Activated CD4-positive, alpha-beta T cell treated with anti-CD3 and anti-CD28 coated beads for 24 hours (primary cell): ENCODE results near the gene CERS2.
"Not testable (repeated sequence)": the region's sequence is repeated elsewhere in the genome, so short reads cannot be mapped to it uniquely, and the experiment has no call there.

Experiments used
- DNase-seq, 2 donors: peaks; one replicate each; pipeline ENCODE4 v3.0.0-alpha.2; 2020; ENCODE audit warnings: low read depth in 2 of 2

Gene CERS2

GRCh38 chr1:150970808-150971582 lies 3.6 kb downstream of the CERS2 start:
- DNase-seq: no peak

GRCh38 chr1:150969626-150970025 lies 5.0 kb downstream of the CERS2 start:
- no peak for DNase-seq

- DNase-seq: no peak
Measured at GRCh38 chr1:150968491-150968890, 6.1 kb downstream of the CERS2 start.

GRCh38 chr1:150967936-150968335 lies 6.7 kb downstream of the CERS2 start:
- no peak for DNase-seq

- DNase-seq: no peak
Measured at GRCh38 chr1:150966011-150966410, 8.6 kb downstream of the CERS2 start.

- no peak for DNase-seq
Measured at GRCh38 chr1:150965605-150966004, 9.0 kb downstream of the CERS2 start.

GRCh38 chr1:150964164-150964489 lies 10.5 kb downstream of the CERS2 start:
- no peak for DNase-seq

GRCh38 chr1:150963321-150964163 lies 11.1 kb downstream of the CERS2 start:
- no peak for DNase-seq

- DNase-seq: no peak
Measured at GRCh38 chr1:150961756-150962155, 12.9 kb downstream of the CERS2 start.

- DNase-seq: no peak
Measured at GRCh38 chr1:150960646-150961045, 14.0 kb downstream of the CERS2 start.

GRCh38 chr1:150957666-150958065 lies 17.0 kb downstream of the CERS2 start:
- DNase-seq: no peak

- no peak for DNase-seq
Measured at GRCh38 chr1:150955280-150955679, 19.4 kb downstream of the CERS2 start.

- no peak for DNase-seq
Measured at GRCh38 chr1:150954708-150955107, 19.9 kb downstream of the CERS2 start.

GRCh38 chr1:150944856-150945255 lies 29.8 kb downstream of the CERS2 start:
- DNase-seq: no peak

GRCh38 chr1:150931773-150932172 lies 42.9 kb downstream of the CERS2 start:
- no peak for DNase-seq

- DNase-seq: not testable (repeated sequence)
Measured at GRCh38 chr1:150928775-150929174, 45.9 kb downstream of the CERS2 start.

- DNase-seq: no peak
Measured at GRCh38 chr1:150928286-150928685, 46.3 kb downstream of the CERS2 start.

- DNase-seq: no peak
Measured at GRCh38 chr1:150927624-150928023, 47.0 kb downstream of the CERS2 start.

- DNase-seq: peak; percentile 85 to 92
Measured at GRCh38 chr1:150926097-150926741, 48.4 kb downstream of the CERS2 start, which contains the start of gene SETDB1. SETDB1 (plus strand) TSS chr1:150926363; CDS start chr1:150927715, 1,352 bp downstream.

- DNase-seq: no peak
Measured at GRCh38 chr1:150925080-150925479, 49.6 kb downstream of the CERS2 start.

GRCh38 chr1:150922519-150922975 lies 52.1 kb downstream of the CERS2 start:
- DNase-seq: peak; percentile 69 to 81

- DNase-seq: no peak
Measured at GRCh38 chr1:150917387-150917786, 57.2 kb downstream of the CERS2 start.
